Measurements from ENCODE around the gene NOL4L.

- no peak for TF ChIP-seq CTCF (IDR thresholded peaks at IDR 0.05)
- no peak for TF ChIP-seq POLR2A (IDR thresholded peaks at IDR 0.05)
Observed at GRCh38 chr20:32431457-32431856, 153.7 kb downstream of the NOL4L start.

All from thyroid gland (tissue), 4 donors.